Measurements from ENCODE around the gene NOM1.

- TF ChIP-seq EZH2 (IDR thresholded peaks at IDR 0.05; ENCODE audit: insufficient read depth, poor library complexity, severe bottlenecking) (no peak), EZH2phosphoT487 (IDR thresholded peaks at IDR 0.05; ENCODE audit: insufficient read depth, low read depth) (no peak)
Observed at GRCh38 chr7:156903232-156903909, 46.1 kb upstream of the NOM1 start.
